Activated CD4-positive, alpha-beta T cell treated with anti-CD3 and anti-CD28 coated beads, Interleukin-2, amount 50 U/mL, for 4 hours (primary cell): ENCODE measurements around the gene GRIFIN.
A peak's percentile ranks its signal among the peaks of the same experiment; 100 is the strongest.

ENCODE experiments used
- DNase-seq, 2 experiments: peaks; one replicate each; pipeline ENCODE4 v3.0.0-alpha.2; 2020

Gene GRIFIN

DNA sequence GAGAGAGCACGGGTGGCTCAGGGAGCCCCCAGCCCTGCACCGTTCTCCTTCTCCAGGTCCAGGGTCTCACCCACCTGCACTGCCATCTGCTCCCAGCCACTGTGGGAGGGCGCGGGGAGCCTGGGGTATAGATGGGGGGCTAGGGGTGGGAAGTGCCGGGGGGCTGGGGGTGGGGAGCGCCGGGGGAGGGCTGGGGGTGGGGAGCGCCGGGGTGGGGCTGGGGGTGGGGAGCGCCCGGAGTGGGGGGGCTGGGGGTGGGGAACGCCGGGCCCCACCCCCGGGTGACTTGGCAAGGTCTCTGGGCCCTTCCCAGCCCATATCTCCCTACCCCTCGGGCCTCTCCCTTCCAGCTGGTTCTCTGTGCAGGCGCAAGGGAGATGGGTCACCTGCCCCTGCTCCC, at the start of gene GRIFIN:
Gene GRIFIN (minus strand): TSS at position 101 of the 400 bp plus-strand sequence. CDS start 15 bp downstream, at position 86.
- DNase-seq, result no peak

GRCh38 chr7:2524808-2525657, 48.8 kb upstream of the GRIFIN start:
- no peak for DNase-seq

GRCh38 chr7:2523941-2524807, 48.0 kb upstream of the GRIFIN start:
- no peak for DNase-seq

DNA sequence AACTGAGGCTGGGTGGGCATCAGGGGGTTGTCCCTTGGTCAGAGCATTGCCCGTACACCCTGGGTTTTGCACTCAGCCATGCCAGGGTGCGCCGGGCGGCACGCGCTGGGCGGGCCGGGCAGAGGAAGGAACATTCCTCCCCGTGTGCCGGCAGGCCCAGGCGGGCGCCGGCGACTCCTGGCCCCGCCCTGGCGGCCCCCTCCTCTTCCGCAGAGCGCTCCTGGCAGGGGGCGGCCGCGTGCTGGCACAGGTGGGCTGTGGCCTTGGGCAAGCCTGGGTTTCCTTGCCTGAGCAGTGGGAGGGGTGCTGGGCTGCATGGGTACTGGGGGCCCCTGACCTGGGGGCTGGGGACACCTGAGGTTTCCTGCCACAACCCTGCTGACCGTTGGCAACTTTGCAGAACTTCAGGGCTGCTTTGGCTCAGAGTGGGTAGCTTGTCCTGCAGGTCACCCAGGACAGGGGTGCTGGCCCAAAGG, 47.3 kb upstream of the GRIFIN start:
- DNase-seq, result no peak

DNA sequence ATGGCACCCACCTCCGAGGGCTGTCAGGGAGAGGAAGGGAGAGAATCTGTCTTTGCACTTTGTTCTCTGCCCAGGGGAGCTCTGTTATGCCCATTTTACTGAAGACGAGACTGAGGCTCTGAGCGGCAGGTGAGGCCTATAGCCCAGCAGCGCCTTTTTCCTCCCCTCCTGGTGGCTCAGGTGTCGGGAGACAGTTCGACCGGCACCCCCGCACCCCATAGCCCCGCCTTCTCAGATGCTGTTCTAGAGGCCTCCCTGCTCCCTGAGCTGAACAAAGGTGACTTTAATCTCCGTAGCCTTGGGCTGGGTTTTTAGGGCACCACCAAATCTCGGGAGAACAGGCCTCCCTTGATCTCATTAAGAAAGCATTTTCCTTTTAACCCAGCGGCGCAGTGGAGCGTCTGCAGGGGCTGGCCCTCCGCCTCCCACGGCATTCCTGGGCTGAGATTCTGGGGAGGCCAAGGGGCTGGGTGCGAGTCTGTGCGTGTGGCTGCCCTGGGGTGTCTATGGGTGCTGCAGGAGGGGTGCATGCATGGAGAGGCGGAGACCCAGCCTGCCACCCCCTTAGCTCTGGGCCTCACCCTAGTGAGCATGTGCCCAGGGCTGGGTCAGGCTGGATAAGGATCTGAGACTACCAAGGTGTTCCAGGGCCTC, 46.7 kb upstream of the GRIFIN start:
- DNase-seq, result no peak

- DNase-seq, result peak; percentile 66 to 70
Observed at GRCh38 chr7:2521952-2522591, 45.9 kb upstream of the GRIFIN start.

DNA sequence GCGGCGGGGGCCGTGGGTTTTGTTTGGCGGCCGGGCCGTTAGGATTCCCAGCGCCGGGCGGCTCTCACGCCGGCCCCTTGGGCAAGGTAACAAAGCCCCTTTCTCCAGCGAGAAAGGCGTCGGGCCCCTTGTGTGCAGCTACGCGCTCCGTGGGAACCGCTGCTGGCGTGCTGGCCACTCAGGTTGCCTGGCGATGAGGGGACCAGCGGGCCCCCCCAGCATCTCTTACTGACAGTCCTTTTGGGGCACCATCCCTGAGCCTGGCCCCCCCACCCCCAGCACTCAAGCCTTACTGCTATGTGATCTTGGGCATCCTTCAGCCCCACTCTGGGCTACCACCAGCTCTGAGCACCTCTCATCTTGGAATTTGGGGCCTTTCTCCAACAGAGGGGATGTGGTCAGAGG, 45.1 kb upstream of the GRIFIN start:
- DNase-seq, result no peak

GRCh38 chr7:2520761-2521290, 44.6 kb upstream of the GRIFIN start:
- DNase-seq, result no peak

DNA sequence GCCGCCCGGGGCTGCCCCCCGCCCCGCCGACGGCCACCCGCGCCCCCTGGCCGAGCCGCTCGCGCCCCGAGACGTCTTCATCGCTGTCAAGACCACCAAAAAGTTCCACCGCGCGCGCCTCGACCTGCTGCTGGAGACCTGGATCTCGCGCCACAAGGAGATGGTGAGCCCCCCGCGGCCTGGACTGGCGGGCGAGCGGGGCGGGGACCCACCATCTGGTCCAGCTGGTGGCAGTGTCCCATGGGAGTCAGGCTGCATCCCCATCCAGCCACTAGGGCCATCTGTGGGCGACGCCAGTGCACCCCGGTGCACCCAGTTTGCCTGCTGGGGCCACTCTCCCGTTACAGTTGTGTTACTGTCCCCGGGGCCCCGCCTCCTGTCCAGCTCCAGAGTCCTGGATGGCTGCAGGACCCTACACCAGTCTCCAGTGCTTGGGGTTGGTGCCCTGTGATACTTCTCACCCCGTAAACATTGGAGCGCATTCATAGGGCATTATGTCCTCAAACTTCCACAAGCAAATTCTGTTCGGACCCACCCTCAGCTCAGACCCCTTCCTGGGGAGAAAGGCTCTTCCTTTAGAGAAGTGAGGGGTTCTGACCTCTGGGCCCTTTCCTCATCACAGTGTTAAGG, 44.0 kb upstream of the GRIFIN start:
- DNase-seq, result no peak

DNA sequence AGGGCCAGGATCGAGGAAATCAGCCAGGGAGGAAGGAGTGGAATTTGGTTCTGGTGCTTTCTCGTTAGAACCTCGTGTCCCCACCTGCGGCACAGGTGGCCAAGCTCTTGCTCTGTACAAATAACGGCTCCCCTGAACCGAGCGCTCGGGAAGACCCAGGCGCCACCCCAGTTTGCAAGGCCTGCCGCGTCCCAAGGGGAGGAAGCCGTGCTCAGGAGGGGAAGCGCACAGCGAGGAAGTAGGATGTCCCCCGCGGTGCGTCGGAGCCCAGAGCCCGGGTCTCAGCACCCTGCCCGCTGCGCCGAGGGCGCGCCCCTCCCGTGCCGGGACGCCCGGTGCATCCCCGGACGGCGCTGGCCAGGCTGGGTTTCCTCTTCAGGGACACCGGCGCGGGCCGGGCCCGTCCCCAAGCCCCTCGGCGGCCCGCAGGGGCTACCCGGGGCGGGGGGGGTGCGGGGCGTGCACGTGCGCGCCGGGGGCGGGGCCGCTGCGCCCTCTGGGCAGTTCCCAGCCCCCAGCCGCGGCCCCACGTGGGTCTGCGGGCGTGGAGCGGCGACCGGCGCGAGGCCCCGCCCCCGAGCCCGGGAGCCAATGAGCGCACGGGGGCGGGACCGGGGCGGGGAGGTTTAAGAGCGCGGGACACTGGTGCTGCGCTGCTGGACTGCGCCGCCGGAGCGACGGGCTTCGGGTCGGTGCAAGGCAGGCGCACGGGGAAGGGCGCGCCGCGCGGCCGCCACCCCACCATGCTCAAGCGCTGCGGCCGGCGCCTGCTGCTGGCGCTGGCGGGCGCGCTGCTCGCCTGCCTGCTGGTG, 43.1 kb upstream of the GRIFIN start, which contains the start of gene LFNG:
Gene LFNG (plus strand): TSS at position 656 of the 812 bp plus-strand sequence. CDS start 88 bp downstream, at position 744.
- peak; percentile 73 to 75 for DNase-seq

DNA sequence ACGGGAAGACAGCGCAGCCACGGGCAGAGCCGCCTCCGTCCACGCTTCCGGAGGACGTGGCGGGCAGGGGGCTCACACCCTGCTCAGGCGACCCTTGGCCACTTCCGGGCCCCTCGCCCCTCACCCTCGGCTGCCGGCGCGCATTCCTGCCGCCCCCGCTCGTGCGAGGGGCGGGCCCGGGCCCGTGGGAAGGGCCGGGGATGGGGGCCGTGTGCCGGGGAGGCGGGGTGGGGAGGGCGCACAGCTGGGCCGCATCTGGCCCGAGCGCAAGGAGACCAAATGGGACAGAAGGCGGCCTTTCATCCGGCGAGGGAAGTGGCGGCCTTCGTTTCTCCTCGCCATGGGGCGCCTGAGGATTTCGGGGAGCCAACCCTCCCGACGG, 42.5 kb upstream of the GRIFIN start:
- DNase-seq, result no peak

DNA sequence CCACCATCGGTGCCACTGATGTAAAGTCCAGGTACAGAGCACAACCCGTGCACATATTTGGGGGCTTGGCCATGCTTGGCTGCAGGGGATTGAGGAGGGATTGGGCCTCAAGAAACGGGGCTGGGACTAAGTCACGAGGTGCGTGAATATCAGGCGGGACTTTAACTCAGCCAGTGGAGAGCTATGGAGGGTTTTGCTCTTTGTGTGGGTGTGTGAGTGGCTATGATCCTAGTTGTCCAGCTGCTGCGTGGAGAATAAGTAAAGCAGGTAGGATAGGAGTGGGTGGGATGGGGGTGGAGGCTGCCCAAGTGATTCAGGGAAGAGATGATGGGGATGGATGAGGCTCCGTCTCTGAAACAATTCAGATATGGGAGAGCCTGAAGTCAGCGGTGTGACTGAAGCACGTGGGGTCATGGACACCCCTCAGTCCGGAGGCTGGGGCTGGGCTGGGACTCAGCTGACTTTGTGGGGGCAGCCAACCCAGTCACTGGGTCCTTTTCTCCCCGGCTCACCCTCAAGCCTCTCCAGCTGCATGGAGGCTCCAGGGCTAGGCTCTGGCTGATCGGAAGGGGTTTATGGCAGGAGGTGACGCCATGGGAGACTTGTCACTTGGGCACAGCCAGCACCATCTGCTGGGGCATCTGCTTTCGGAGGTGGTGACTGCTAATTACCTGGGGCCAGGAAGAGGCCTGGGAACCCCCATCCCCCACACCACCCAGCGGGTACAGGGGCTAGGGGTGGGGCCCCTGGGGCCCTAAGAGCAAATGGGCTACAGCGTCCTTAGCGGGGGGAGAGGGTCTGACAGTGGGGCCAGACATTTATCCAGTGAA, 41.7 kb upstream of the GRIFIN start:
- DNase-seq, result no peak

DNA sequence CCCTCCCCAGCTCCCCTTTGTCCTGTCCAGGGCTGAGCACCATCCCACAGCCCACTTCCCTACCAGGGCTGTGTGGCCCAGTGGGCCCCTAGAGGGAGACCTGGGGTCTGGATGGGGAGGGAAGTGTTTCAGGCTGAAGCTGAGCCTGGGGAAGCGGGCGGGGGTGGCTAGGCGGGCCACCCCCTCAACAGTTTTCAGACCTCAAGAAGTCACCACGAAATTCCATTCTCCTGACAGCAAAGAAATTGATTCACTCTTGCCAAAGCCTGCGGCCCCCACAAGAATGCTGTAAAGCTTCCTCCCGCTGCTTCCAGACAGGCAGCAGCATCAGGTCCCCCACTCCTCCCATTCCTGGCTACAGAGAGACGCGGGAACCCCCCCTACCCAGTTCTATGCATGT, 40.8 kb upstream of the GRIFIN start:
- DNase-seq, result no peak

DNA sequence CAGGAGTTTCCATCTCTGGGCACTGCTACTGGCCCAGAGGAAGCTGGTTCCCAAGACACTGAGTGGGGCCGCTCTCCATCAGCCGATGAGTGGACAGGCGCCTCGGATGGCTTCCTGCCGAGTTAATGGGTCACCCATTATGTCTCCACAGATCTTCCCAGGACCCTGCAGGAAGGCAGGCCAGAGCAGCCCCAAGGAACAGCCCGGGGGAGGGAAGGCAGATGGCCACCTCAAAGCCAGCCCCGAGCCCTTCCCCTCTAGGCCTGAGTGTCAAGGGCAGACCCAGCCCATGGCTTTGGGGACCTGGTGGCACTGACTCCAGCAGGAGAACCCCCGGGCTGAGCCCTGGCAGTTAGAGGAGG, 40.0 kb upstream of the GRIFIN start:
- no peak for DNase-seq

DNA sequence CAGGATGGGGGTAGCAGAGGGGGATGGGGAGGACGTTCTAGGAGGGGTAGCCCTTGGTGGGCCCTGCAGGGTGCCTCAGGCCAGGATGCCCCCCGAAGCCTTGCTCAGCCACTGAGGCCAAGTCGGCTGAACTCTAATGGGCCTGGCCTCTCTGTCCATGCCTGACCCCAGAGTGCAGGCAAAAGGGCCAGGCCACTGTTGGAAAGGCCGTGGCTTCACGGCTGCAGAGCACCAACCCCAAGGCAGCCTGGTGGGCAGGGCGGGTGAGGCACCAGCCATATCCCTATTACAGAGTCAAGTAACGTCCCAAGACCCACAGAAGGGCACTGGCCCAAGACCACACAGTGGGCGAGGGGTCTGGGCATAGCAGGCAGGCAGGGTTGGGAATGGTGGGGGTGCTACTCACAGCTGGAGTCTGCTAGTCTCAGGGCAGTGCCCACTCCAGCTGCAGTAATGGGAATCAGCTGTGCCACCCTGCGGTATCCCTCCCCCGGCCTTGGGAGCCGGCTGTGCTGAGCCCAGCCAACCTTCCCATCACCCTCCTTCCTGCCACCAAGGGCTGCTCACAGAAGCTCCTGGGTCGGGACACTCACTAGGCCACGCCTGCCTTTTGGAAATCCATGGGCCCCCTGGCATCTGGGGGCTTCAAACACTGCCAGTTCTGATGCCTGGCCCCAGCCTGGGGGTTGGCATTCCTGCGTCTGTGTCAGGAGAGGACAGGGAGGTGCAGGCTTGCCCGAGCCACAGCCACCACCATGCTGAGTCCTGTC, 39.4 kb upstream of the GRIFIN start:
- DNase-seq, result no peak

DNA sequence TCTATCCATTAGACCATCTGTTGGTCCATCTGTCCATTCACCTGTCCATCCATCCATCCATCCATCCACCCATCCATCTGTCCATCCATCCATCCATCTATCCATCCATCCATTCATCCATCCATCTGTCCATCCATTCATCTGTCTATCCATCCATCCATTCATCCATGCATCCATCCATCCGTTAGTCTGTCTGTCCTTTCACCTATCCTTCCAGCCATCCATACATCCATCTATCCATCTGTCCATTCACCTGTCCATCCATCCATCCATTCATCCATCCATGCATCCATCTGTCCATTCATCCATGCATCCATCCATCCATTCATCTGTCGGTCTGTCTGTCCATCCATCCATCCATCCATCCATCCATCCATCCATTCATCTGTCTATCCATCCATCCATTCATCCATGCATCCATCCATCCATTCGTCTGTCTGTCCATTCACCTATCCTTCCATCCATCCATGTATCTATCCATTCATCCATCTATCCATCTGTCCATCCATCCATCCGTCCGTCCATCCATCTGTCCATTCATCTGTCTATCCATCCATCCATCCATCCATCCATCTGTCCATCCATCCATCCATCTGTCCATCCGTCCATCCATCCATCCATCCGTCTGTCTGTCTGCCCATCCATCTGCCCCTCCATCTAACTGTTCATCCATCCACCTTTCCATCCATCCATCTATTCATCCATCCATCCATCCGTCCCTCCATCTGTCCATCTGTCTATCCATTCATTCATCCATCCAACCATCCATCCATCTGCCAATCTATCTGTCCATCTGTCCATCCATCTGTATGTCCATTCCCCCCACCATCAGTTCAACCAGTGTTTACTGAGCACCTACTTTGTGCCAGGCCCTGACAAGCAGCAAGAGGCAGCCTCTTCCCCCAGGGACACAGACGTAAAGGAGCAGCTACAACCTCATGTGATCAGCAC, 38.5 kb upstream of the GRIFIN start:
- no peak for DNase-seq

DNA sequence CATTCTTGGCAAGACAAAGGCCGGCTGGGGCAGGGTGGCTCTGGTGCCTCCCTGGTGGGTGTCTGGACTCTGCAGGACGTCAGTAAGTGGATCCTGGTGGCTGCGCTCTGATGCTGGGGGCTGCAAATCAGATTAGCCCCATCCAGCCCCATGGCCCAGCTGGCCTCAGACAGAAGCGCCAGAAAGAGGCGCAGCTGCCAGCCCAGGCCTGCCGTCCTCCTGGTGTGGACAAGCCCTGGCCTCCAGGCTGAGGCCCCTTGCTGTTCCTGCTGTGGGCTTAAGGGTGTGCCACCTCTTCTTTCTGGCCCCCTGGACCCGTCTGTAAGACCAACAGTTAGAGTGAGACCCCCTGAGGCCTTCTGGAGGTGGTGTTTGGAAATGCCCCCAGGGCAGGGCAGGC, 37.5 kb upstream of the GRIFIN start:
- no peak for DNase-seq

DNA sequence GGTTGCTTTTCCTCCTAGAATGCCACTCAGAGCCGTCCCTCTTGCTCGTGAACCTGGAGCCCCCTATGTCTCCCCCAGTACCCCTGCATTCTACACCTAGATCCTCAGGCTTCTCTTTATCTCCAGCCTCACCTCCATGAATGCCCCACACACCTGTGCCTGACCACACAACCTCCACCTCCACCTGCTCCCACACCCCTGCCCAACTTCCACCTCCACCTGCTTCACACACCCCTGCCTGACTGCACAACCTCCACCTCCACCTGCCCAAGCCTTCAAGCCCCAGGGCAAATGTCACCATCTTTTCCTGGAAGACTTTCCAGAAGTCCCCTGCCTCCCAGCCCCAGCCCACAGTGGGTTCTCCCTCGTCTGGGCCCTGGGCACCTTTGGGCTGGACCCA, 36.5 kb upstream of the GRIFIN start:
- no peak for DNase-seq
